GM21367 (cell line): ENCODE data around the gene ATP1A3.

Source experiments
- ATAC-seq: cut with Tn5 transposase; IDR thresholded peaks from one replicate; pipeline ENCODE4 v1.9.1; 2021; ENCODE audit not compliant: unreplicated experiment

Gene ATP1A3

GRCh38 chr19:41930926-41931592, 63.0 kb downstream of the ATP1A3 start:
- no peak for ATAC-seq

- ATAC-seq = no peak
Measured at GRCh38 chr19:41930322-41930722, 63.7 kb downstream of the ATP1A3 start.

DNA sequence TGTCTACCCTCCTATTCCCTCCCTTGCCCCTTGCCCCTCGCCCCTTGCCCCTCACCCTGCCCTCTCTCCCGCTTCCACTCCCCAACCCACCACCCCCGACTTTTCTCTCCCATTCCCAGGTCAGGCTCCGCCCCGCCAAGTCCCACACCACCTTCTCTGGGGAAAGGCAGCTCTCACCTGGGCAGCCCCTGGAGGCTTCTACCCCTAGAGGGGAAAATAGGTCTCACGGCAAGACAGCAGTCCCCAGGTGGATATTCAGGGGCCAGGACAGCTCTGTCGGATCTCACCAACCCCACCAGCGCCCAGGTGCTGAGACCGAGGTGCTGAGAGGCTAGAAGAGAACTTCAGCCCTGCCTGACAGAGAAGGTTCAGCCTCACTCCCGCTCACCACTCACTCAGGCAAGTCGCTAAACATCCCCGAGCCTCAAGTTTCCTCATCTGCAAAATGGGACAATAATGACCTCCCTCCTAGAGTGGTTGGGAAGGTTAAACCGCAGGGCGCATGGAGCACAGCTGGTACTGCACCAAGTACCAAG, 64.4 kb downstream of the ATP1A3 start:
- ATAC-seq = no peak

DNA sequence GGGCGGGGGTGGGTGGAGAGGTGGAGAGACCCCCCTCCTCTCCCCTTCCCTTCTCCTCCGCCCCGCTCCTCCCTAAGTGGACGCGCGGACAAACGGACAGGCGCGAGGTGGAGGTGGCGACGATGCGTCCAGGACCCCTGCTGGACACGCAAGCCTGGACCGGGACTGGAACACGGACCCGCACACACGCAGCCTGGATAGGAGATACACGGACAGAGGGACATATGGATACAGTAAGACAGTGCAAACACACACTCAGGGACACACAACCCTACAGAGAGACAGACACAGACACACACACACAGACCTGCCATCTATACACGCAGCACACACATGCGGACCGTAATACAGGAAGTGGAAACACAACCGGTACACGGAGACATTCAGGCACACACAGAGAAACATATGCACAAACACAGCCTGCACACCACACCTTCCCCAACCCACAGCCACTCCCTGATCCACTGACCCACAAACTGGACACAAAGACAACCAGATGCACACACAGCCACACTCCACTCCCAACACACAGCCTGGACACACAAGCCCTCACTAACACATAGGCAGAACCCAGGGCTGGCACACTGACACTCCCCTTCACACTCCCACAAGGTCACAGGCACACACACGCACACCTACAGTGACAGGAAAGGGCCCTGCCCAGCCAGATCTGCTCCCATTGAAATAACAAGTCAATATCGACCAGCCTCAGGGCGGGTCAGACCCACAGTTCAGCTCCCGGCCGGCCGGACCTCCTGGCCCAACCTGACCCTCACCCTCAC, 65.1 kb downstream of the ATP1A3 start:
- no peak for ATAC-seq

- no peak for ATAC-seq
Measured at GRCh38 chr19:41928221-41928683, 65.8 kb downstream of the ATP1A3 start, which contains the start of gene ERFL. ERFL (minus strand) TSS chr19:41928449; CDS start chr19:41912919, 15,530 bp downstream.

DNA sequence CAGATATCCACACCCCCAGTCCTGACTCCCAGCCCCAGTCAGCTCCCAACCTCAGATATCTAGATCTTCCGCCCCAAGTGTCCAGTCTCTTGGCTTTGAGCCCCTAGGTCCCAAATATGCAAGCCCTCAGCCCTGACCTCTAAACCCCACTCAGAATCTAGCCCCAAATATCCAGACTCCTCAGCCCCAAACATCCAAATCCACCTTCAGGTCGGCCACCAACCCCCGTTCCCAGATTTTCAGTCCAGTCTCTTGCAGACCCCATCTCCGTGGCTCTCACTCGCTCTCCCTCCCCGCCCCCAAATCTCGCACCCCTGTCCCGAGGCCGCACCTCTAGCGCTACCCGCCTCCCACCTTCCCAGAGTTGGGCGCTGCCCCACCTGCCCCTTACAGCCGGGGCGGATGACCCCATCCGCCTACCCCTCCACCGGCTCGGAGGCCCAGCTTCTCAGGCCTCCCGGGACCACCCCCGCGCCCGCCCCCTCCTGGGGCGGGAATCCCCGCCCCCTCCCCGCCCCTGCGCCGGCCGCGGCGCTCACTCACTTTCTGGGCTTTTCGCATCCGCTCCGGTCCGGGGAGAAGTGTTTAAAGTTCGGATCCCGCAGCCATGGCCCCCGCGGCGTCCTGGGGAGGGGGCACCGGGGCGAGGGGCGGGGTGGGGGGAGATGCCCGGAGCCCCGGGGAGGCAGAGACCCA, 66.4 kb downstream of the ATP1A3 start:
- ATAC-seq = no peak

GRCh38 chr19:41926763-41927496, 67.1 kb downstream of the ATP1A3 start:
- ATAC-seq = no peak

DNA sequence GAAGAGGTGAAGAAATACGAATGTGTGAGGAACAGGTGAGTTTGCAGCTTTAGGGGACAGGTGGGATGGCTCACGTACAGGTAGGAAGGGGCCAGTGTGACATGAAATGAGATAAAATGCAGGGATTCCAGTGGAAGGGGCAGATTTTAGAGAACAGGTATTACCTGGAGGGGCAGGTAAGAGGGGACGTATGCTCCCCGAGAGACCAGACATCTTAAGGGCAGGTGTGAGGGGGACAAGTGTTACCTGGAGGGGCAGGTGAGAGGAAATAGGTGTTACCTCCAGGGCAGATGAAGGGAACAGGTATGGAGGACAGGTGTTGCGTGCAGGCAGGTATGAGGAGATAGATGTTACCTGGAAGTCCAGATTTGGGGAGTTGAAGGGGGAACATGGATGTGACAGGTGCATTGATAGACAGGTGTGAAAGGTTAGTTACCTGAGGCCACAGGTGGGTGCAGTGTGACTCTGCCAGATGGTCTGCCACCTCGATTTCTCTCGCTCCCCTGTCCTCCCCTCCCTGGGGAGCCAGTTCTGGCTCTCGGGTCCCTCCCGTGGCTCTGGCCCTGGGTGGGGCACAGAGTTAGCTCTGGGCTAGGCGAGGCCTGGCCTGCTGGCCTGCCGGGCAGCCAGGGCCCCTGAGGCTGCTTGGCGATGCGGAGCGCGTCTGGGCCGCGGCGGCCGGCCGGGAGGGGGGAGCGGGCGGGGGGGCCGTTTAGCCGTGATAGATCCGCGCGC, 67.8 kb downstream of the ATP1A3 start:
- ATAC-seq = no peak

GRCh38 chr19:41925208-41926003, 68.6 kb downstream of the ATP1A3 start:
- ATAC-seq = no peak

DNA sequence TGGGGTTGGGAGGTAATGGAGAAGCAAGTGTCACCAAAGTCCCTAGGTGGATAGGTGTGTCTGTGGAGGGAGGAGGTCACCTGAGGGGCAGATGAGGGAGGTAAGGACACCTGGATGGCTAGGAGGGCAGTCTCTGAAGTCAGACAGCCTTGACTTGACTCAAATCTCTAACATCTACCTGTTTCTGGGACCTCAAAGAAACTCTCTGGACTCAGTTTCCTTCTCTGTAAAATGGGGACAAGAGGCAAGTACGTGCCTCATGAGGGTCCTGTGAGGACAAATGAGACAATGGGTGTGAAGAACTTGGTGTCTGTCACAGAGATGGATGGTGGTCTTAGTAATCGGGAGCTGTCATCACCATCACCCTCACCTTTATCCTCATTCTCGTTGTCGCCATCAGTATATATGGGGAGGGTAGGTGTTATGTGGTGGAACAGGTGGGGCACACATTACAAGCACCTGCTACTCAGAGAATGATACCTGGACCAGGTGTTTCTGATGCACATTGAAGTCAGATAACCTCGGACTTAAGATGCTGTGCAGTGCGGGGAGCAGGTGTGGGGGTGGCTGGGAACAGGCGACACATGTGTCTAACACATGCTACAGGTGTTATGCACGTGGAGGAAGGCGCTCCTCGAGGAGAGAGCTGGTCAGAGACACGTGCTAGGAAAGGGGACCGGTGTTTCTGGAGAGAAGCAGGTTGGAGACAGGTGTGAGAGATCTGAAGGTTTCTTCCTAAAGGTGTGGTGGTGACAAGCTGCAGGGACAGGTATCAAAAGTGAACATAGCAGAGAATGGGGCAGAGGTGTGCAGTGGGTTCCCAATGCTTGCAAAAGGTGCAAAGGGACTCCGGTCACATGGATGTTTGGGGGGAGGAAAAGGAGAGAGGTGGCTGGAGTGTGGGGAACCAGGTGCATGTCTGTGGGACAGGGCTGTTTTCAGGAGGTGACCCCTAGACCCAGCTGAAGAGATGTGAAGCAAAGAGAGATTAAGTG, 69.6 kb downstream of the ATP1A3 start:
- ATAC-seq = no peak

- no peak for ATAC-seq
Measured at GRCh38 chr19:41923045-41923788, 70.8 kb downstream of the ATP1A3 start.

DNA sequence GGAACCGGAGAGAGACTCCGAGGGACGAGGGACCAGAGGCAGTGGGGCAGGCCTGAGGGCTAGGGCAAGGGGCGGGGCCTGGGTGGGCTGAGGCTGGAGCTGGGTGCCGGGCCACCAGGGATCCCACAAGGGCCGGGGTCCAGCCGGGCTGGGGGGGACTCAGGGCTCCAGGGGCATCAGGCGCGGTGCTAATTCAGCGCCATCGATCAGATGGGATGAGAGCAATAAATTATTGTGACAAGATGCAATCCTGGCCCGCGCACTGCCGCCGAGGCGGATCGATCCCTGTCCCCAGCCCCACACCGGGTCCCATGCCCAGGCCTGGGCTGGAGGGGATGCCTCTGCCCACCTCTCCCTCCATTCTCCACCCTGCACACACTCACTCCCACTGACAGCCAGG, 71.4 kb downstream of the ATP1A3 start:
- ATAC-seq = no peak

GRCh38 chr19:41921577-41922576, 72.2 kb downstream of the ATP1A3 start:
- no peak for ATAC-seq

- no peak for ATAC-seq
Measured at GRCh38 chr19:41920882-41921576, 73.0 kb downstream of the ATP1A3 start.

DNA sequence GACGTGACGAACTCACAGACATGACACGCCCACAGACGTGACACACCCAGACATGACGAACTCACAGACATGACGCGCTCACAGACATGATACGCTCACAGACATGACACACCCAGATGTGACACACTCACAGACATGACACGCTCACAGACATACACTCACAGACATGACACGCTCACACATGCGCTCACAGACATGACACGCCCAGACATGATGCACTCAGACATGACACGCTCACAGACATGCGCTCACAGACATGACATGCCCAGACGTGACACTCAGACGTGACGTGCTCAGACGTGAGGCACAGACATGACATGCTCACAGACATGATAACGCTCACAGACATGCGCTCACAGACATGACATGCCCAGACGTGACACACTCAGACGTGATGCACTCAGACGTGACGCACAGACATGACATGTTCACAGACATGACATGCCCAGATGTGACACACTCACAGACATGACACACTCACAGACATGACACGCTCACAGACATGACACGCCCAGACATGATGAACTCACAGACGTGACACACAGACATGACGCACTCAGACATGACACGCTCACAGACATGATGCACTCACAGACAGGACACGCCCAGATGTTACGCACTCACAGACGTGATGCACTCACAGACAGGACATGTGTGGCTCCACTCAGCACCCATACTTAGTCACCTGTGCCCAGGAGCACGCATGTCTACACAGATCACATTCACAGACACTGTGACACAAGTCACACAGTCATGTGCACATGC, 73.9 kb downstream of the ATP1A3 start:
- no peak for ATAC-seq
